H1 (cell line): Measurements from ENCODE around the gene LRRC74B. TPM values are rescaled to one million over a fixed set of nuclear protein-coding genes. Genes with fewer than 3 reads are reported as not detected.

Experiments used
- CTCF ChIA-PET: fragments of 300-600 bp; sonication (Branson Sonifier 250); formaldehyde crosslinking; loops from one replicate; lab custom pipeline; 2021; ENCODE audit not compliant: partially characterized antibody; lab: Charles Lee
- POLR2A ChIA-PET: fragments of 300-600 bp; sonication (Branson Sonifier 250); formaldehyde crosslinking; loops from one replicate; lab custom pipeline; 2021; ENCODE audit warnings: inconsistent platforms; ENCODE audit not compliant: partially characterized antibody; lab: Charles Lee
- DNase-seq, 2 experiments: peaks; one replicate each; pipeline versions ENCODE4 v3.0.0 to v3.0.0-alpha.2; 2010 to 2022; ENCODE audit warnings: low spot score in 2 of 2, low read depth in 1 of 2, mixed read lengths in 1 of 2
- FAIRE-seq: peaks from 2 replicates; lab custom pipeline; 2011; peaks lifted over from hg19 to GRCh38; lab: Jason Lieb, UNC
- H2AFZ ChIP-seq: 2 replicates; pipeline ENCODE4 v1.8.1; 2012; ENCODE audit warnings: low read length, inconsistent platforms
- H2AK5ac ChIP-seq: 2 replicates; pipeline ENCODE4 v1.6.1; 2013; ENCODE audit warnings: low read depth, low read length
- H2BK120ac ChIP-seq: replicated peaks from 2 replicates; pipeline ENCODE3; 2013; ENCODE audit warnings: low read depth, low read length, inconsistent platforms
- H2BK12ac ChIP-seq: 2 replicates; pipeline ENCODE4 v1.6.1; 2013; ENCODE audit warnings: low read depth, low read length
- H2BK15ac ChIP-seq: 2 replicates; pipeline ENCODE4 v1.6.1; 2013; ENCODE audit warnings: low read length
- H2BK20ac ChIP-seq: 2 replicates; pipeline ENCODE4 v1.6.1; 2013; ENCODE audit warnings: low read length
- H2BK5ac ChIP-seq: 2 replicates; pipeline ENCODE4 v1.6.1; 2013; ENCODE audit warnings: low read depth, low read length
- H3K14ac ChIP-seq: 2 replicates; pipeline ENCODE4 v1.6.1; 2013; ENCODE audit warnings: inconsistent platforms; ENCODE audit not compliant: insufficient read length
- H3K18ac ChIP-seq: 2 replicates; pipeline ENCODE4 v1.6.1; 2013; ENCODE audit warnings: low read length; ENCODE audit errors: extremely low read depth
- H3K23ac ChIP-seq: 2 replicates; pipeline ENCODE4 v1.6.1; 2013; ENCODE audit warnings: inconsistent platforms; ENCODE audit not compliant: insufficient read length
- H3K23me2 ChIP-seq: 2 replicates; pipeline ENCODE4 v1.6.1; 2013; ENCODE audit warnings: low read depth, low read length
- H3K27ac ChIP-seq: 2 replicates; pipeline ENCODE4 v1.6.1; 2011; ENCODE audit warnings: low read depth, low read length, inconsistent platforms
- H3K27me3 ChIP-seq, 4 experiments: replicated peaks in 1 of 4; 1 replicate in 1 of 4; 2 replicates in 3 of 4; pipeline versions ENCODE4 v1.6.1 to v1.8.1; 2011 to 2013; ENCODE audit warnings: low read length in 3 of 4, mild to moderate bottlenecking in 3 of 4, inconsistent platforms in 2 of 4, mixed read lengths in 2 of 4, moderate library complexity in 1 of 4; ENCODE audit not compliant: control insufficient read depth in 3 of 4, insufficient read depth in 3 of 4; ENCODE audit errors: extremely low read depth in 1 of 4
- H3K36me3 ChIP-seq, 4 experiments: 2 replicates each; pipeline versions ENCODE4 v1.6.1 to v1.8.1; 2011 to 2013; ENCODE audit warnings: mild to moderate bottlenecking in 4 of 4, low read length in 3 of 4, moderate library complexity in 2 of 4, control low read depth in 1 of 4, inconsistent platforms in 1 of 4; ENCODE audit not compliant: insufficient read depth in 4 of 4, control insufficient read depth in 2 of 4
- H3K4ac ChIP-seq: replicated peaks from 2 replicates; pipeline ENCODE3; 2013; ENCODE audit warnings: low read length, low read depth, mixed read lengths, inconsistent platforms; ENCODE audit not compliant: insufficient read length
- H3K4me1 ChIP-seq, 4 experiments: replicated peaks in 1 of 4; 1 replicate in 1 of 4; 2 replicates in 3 of 4; pipeline versions ENCODE4 v1.6.1 to v1.8.1; 2011 to 2013; ENCODE audit warnings: low read length in 3 of 4, inconsistent platforms in 2 of 4, mixed read lengths in 1 of 4; ENCODE audit not compliant: insufficient read depth in 4 of 4, control insufficient read depth in 3 of 4
- H3K4me2 ChIP-seq, 2 experiments: 2 replicates each; pipeline versions ENCODE4 v1.6.1 to v1.8.1; 2011 to 2013; ENCODE audit warnings: low read depth in 2 of 2, low read length in 2 of 2, control low read depth in 1 of 2, inconsistent platforms in 1 of 2, mild to moderate bottlenecking in 1 of 2; ENCODE audit not compliant: insufficient read depth in 1 of 2
- H3K4me3 ChIP-seq, 4 experiments: fragments of 200-600, 300-600 bp in 1 of 4; sonication (generic), shearing (Covaris generic), sonication (Bioruptor Twin) in 1 of 4; 2 replicates each; pipeline versions ENCODE4 v1.5.1 to v1.8.1; 2011 to 2016; ENCODE audit warnings: low read length in 4 of 4, low read depth in 3 of 4, control low read depth in 2 of 4, inconsistent platforms in 2 of 4, mild to moderate bottlenecking in 2 of 4, mixed read lengths in 1 of 4, moderate library complexity in 1 of 4; ENCODE audit not compliant: insufficient read depth in 2 of 4; ENCODE audit errors: extremely low read depth in 1 of 4
- H3K56ac ChIP-seq: replicated peaks from 2 replicates; pipeline ENCODE3; 2013; ENCODE audit warnings: low read depth, mild to moderate bottlenecking, mixed read lengths, low read length, inconsistent platforms; ENCODE audit not compliant: insufficient read length
- H3K79me1 ChIP-seq: 2 replicates; pipeline ENCODE4 v1.6.1; 2013; ENCODE audit warnings: low read depth, low read length, control low read depth
- H3K79me2 ChIP-seq, 2 experiments: 2 replicates each; pipeline versions ENCODE4 v1.6.1 to v1.8.1; 2012 to 2013; ENCODE audit warnings: low read length in 2 of 2, mild to moderate bottlenecking in 2 of 2, inconsistent platforms in 1 of 2; ENCODE audit not compliant: insufficient read depth in 2 of 2, control insufficient read depth in 1 of 2
- H3K9ac ChIP-seq, 4 experiments: replicated peaks in 1 of 4; 1 replicate in 1 of 4; 2 replicates in 3 of 4; pipeline versions ENCODE4 v1.6.1 to v1.8.1; 2011 to 2013; ENCODE audit warnings: low read depth in 3 of 4, low read length in 3 of 4, control low read depth in 2 of 4, mild to moderate bottlenecking in 2 of 4, moderate library complexity in 2 of 4, inconsistent platforms in 1 of 4; ENCODE audit errors: extremely low read depth in 1 of 4
- H3K9me3 ChIP-seq, 2 experiments: 2 replicates each; pipeline versions ENCODE4 v1.6.1 to v1.8.1; 2012 to 2013; ENCODE audit warnings: mild to moderate bottlenecking in 2 of 2, moderate library complexity in 2 of 2, control low read depth in 1 of 2, inconsistent platforms in 1 of 2, low read depth in 1 of 2, low read length in 1 of 2, mixed read lengths in 1 of 2; ENCODE audit not compliant: insufficient read depth in 2 of 2
- H4K20me1 ChIP-seq, 2 experiments: replicated peaks in 1 of 2; 2 replicates each; pipeline versions ENCODE3 to v1.8.1; 2011 to 2013; ENCODE audit warnings: inconsistent platforms in 2 of 2, low read length in 2 of 2, mild to moderate bottlenecking in 1 of 2; ENCODE audit not compliant: insufficient read depth in 2 of 2, control insufficient read depth in 1 of 2
- H4K5ac ChIP-seq: 2 replicates; pipeline ENCODE4 v1.6.1; 2013; ENCODE audit warnings: low read length, low read depth, mixed read lengths, inconsistent platforms; ENCODE audit not compliant: insufficient read length
- H4K8ac ChIP-seq: 2 replicates; pipeline ENCODE4 v1.8.0; 2013; ENCODE audit warnings: mild to moderate bottlenecking, moderate library complexity, low read length, inconsistent platforms; ENCODE audit not compliant: insufficient read depth; ENCODE audit errors: extremely low read depth
- H4K91ac ChIP-seq: replicated peaks from 2 replicates; pipeline ENCODE3; 2013; ENCODE audit warnings: low read length, mixed read lengths, inconsistent platforms; ENCODE audit not compliant: insufficient read length
- BCL11A ChIP-seq, 2 experiments: IDR thresholded peaks; one replicate each; pipeline ENCODE4 v1.6.1; 2011; ENCODE audit warnings: low read depth in 2 of 2, low read length in 2 of 2, mild to moderate bottlenecking in 2 of 2
- CBX5 ChIP-seq: fragments of 300-800, 300-1000 bp; sonication (generic); IDR thresholded peaks from 2 replicates; pipeline ENCODE4 v1.7.1; 2016; ENCODE audit warnings: antibody characterized with exemption, low read length, low read depth
- CBX8 ChIP-seq: fragments of 300-800, 300-1000 bp; sonication (generic); IDR thresholded peaks from 2 replicates; pipeline ENCODE4 v1.7.1; 2016; ENCODE audit warnings: low read depth, low read length, borderline replicate concordance
- CEBPB ChIP-seq: IDR thresholded peaks from 2 replicates; pipeline ENCODE4 v1.6.1; 2012; ENCODE audit warnings: low read depth, low read length
- FOSL1 ChIP-seq: IDR thresholded peaks from 2 replicates; pipeline ENCODE4 v1.6.1; 2011; ENCODE audit warnings: mild to moderate bottlenecking, low read depth, low read length, moderate library complexity; ENCODE audit not compliant: insufficient read depth
- KDM4A ChIP-seq: IDR thresholded peaks from one replicate; pipeline ENCODE4 v1.7.1; 2012; ENCODE audit warnings: low read depth, mild to moderate bottlenecking, moderate library complexity, low read length, inconsistent platforms; ENCODE audit not compliant: severe bottlenecking
- NRF1 ChIP-seq: IDR thresholded peaks from 2 replicates; pipeline ENCODE4 v1.6.1; 2011; ENCODE audit warnings: mild to moderate bottlenecking, low read depth, low read length, improper control_type of control experiment
- POLR2A ChIP-seq, 2 experiments: IDR thresholded peaks; 1 replicate in 1 of 2; 2 replicates in 1 of 2; pipeline ENCODE4 v1.6.1; 2011; ENCODE audit warnings: low read depth in 2 of 2, low read length in 2 of 2, mild to moderate bottlenecking in 2 of 2; ENCODE audit errors: control extremely low read depth in 1 of 2
- POLR2AphosphoS5 ChIP-seq: IDR thresholded peaks from 2 replicates; pipeline ENCODE4 v1.6.1; 2011; ENCODE audit warnings: low read depth, low read length
- RBBP5 ChIP-seq: IDR thresholded peaks from 2 replicates; pipeline ENCODE4 v1.7.1; 2012; ENCODE audit warnings: low read depth, mild to moderate bottlenecking, inconsistent platforms, low read length, moderate library complexity, borderline replicate concordance
- SIX5 ChIP-seq: IDR thresholded peaks from 2 replicates; pipeline ENCODE4 v1.6.1; 2011; ENCODE audit warnings: mild to moderate bottlenecking, low read depth, low read length
- SUZ12 ChIP-seq: fragments of 200-600 bp; sonication (generic); IDR thresholded peaks from 2 replicates; pipeline ENCODE4 v1.6.1; 2012; ENCODE audit warnings: mild to moderate bottlenecking, inconsistent platforms, low read length, moderate library complexity, mixed read lengths
- TAF7 ChIP-seq: optimal IDR thresholded peaks from 2 replicates; pipeline ENCODE3; 2011; ENCODE audit warnings: low read depth, mild to moderate bottlenecking, inconsistent platforms, low read length, moderate library complexity, borderline replicate concordance
- WGBS, 2 experiments: shearing (Covaris generic) in 1 of 2; methylation state at CpG; one replicate each; pipeline versions ENCODE4 v1.1.6 to v1.1.7; 2013 to 2015; ENCODE audit warnings: low lambda C conversion rate in 2 of 2, mixed read lengths in 2 of 2, inconsistent platforms in 1 of 2, low coverage in 1 of 2, missing lambda C conversion rate in 1 of 2; ENCODE audit not compliant: insufficient replicate concordance in 2 of 2, insufficient coverage in 1 of 2, insufficient read length in 1 of 2; ENCODE audit errors: extremely low coverage in 1 of 2, missing lambda C conversion rate in 1 of 2; 5-methylcytosine and 5-hydroxymethylcytosine counted together
- polyA plus RNA-seq, 7 experiments: library from polyadenylated mRNA; depleted of rRNA in 3 of 7; stranded (reverse) in 5 of 7; unstranded in 2 of 7; fragments of >200 nt in 5 of 7; fragments of 200-250 nt in 2 of 7; gene quantifications; 1 replicate in 5 of 7; 2 replicates in 1 of 7; 4 replicates in 1 of 7; pipeline versions ENCODE4 v1.2.1 to v1.2.3, GENCODE V29; 2011 to 2013; ENCODE audit warnings: missing spikeins in 2 of 7, mixed read lengths in 2 of 7
- total RNA-seq: library from RNA; stranded (reverse); fragmentation: NEBNext Ultra II Directional; extraction: Animal tissue kit (Norgen Biotek cat#: 25700); gene quantifications from 2 replicates; pipeline ENCODE4 v1.2.1, GENCODE V29; 2021
- TF ChIP-seq, protein P1 (sequence below): IDR thresholded peaks from 2 replicates; pipeline ENCODE4 v1.6.1; 2011; ENCODE audit warnings: low read length, improper control_type of control experiment

Gene LRRC74B
- total and polyA plus RNA-seq, 2 of the 8 experiments (the other 6 are each of a cell fraction or from before 2014, with no cell fraction given), result not detected

DNA sequence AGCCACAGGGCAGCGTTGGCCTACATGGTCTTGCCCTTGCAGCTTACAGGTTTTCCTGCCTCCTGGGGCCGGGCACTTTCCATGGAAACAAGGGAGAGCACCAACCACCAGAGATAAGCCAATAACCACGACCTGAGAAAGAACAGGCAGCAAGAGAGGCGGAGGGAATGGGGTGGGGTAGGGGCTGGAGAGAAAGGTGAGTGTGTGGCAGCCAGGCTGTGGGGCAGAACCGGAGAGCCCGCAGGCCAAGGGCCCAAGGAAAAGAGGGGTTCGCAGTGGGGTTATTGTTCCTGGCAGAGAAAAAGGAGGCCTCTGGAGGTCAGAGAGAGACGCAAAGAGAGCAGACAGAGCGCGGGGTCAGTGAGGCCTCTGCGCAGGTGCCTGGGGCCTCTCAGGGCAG lies 33.2 kb downstream of the LRRC74B start:
- no peaks in the 10 kb centered on the region for H4K20me1 ChIP-seq
- peak overlapping the region; percentile 85; the same call in 1 of the 2 replicates for H4K8ac ChIP-seq
- H3K23me2 ChIP-seq, result no peaks in the 10 kb centered on the region
- no peak overlapping the region for H3K14ac ChIP-seq
- H3K4me2 ChIP-seq, result no peak overlapping the region
- H2AFZ ChIP-seq, result no peak overlapping the region
- no peaks in the 10 kb centered on the region; a peak in 1 of 7 replicates for H3K4me1 ChIP-seq
- H2BK120ac ChIP-seq, result no peak overlapping the region
- no peaks in the 10 kb centered on the region for H3K79me1 ChIP-seq
- no peaks in the 10 kb centered on the region for H3K27me3 ChIP-seq
- no peak overlapping the region for H3K18ac ChIP-seq
- H3K4me3 ChIP-seq, result no peak overlapping the region
- no peak overlapping the region for H2AK5ac ChIP-seq
- CTCF ChIA-PET, result interaction anchor here (0.7 to 1.0 kb wide), 2 partner anchors 8 to 58 kb away, joined by 4 read pairs; no protein-coding TSS in a partner anchor
- DNase-seq, result no peak
- TF ChIP-seq TAF7, result no peak
- no peak for TF ChIP-seq SIX5
- TF ChIP-seq, protein P1, sequence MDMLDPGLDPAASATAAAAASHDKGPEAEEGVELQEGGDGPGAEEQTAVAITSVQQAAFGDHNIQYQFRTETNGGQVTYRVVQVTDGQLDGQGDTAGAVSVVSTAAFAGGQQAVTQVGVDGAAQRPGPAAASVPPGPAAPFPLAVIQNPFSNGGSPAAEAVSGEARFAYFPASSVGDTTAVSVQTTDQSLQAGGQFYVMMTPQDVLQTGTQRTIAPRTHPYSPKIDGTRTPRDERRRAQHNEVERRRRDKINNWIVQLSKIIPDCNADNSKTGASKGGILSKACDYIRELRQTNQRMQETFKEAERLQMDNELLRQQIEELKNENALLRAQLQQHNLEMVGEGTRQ, result no peak
- TF ChIP-seq FOSL1, result no peak
- no peak for TF ChIP-seq NRF1
- no peak for TF ChIP-seq SUZ12
- TF ChIP-seq RBBP5, result no peak
- TF ChIP-seq CBX8, result no peak
- TF ChIP-seq CEBPB, result no peak
- TF ChIP-seq POLR2A (IDR thresholded peaks at IDR 0.05; ENCODE audit: control extremely low read depth in 1 of 2, low read depth in 2 of 2, low read length in 2 of 2), result no peak
- no peak for TF ChIP-seq CBX5
- no peak for TF ChIP-seq KDM4A
- TF ChIP-seq BCL11A (IDR thresholded peaks at IDR 0.05; ENCODE audit: low read depth in 2 of 2, low read length in 2 of 2), result no peak
- no peak for TF ChIP-seq POLR2AphosphoS5
- TF ChIP-seq, all 59 proteins: peak for 0
- no peak overlapping the region for H4K91ac ChIP-seq
- no peaks in the 10 kb centered on the region for H3K9me3 ChIP-seq
- no peak overlapping the region for H3K56ac ChIP-seq
- 86% methylated on average over 11 of the region's 11 CpGs; no CpG with 5 or more reads in 1 of the 2 experiments for WGBS, 2 experiments
- H3K9ac ChIP-seq, result no peak overlapping the region
- H2BK15ac ChIP-seq, result no peak overlapping the region
- no peak overlapping the region for H3K4ac ChIP-seq
- no peaks in the 10 kb centered on the region for H3K79me2 ChIP-seq
- POLR2A ChIA-PET, result no interaction called here
- H2BK20ac ChIP-seq, result no peak overlapping the region
- no peaks in the 10 kb centered on the region for H3K36me3 ChIP-seq
- H2BK5ac ChIP-seq, result no peak overlapping the region
- no peak overlapping the region for H2BK12ac ChIP-seq
- H4K5ac ChIP-seq, result no peak overlapping the region
- H3K27ac ChIP-seq, result no peak overlapping the region
- no peak for FAIRE-seq
- H3K23ac ChIP-seq, result no peak overlapping the region
